ENCODE data around the gene TJP1.
"Not testable (repeated sequence)": the region's sequence is repeated elsewhere in the genome, so short reads cannot be mapped to it uniquely, and the experiment has no call there.

Gene TJP1

DNA sequence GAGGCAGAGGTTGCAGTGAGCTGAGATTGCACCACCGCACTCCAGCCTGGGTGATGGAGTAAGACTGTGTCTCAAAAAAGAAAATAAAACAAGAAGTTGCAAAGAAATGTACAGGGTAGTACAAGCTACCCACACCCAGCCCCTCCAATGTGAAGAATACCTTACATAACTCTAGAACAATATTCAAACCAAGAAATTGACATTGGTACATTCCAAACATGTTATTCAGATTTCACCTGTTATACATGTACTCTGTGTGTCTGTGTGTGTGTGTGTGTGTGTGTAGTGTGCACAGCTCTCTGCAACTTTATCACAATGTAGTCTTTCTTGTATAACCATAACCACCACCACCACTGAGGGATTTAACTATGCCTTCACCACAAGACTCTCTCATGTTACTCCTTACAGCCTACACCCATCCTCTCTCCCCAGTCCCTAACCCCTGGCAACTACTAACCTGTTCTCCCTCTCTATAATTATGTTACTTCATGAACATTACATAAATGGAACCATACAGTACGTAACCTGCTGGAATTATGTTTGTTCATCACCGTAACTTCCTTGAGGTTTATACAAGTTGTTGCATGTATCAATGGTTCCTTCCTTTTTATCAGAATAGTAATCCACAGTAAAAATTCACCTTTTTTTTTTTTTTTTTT, 16.2 kb upstream of the TJP1 start:
- DNase-seq (ENCODE audit: low read depth) = no peak

DNA sequence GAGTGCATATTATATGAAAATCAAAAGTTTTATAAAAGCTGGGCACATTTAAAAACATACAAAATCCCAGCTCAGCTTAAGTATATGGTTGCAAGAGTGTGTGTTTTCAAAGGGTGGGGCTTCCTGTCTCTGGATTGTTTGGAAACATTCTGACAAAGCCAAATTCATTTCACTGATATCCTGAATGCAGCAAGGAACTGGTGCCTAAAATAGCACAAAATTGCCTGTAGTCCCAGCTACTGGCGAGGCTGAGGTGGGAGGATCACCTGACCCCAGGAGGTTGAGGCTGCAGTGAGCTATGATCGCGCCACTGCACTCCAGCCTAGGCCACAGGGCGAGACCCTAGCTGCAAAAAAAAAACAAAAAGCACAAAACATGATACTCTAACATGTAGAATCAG, 13.0 kb upstream of the TJP1 start:
- no peak for DNase-seq (ENCODE audit: low read depth)

DNA sequence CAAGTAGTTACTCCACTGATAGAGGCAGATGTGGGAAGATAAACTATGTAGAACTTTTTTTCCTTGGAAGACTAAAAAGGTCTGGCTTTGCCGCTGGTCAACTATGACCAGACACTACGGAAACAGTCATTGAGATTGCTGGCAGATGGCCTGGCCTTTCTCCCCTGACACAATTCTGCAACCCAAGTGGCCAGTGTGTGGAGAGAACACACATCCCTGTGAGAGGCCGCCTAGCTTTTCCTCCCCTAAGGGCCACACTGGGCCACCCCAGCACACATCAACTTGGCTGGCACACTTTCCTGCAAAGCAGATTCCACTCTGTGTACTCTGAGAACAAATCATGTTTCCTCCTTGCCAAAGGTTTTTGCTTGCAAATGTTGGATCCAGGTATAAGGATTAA, 10.4 kb upstream of the TJP1 start:
- no peak for DNase-seq (ENCODE audit: low read depth)

DNA sequence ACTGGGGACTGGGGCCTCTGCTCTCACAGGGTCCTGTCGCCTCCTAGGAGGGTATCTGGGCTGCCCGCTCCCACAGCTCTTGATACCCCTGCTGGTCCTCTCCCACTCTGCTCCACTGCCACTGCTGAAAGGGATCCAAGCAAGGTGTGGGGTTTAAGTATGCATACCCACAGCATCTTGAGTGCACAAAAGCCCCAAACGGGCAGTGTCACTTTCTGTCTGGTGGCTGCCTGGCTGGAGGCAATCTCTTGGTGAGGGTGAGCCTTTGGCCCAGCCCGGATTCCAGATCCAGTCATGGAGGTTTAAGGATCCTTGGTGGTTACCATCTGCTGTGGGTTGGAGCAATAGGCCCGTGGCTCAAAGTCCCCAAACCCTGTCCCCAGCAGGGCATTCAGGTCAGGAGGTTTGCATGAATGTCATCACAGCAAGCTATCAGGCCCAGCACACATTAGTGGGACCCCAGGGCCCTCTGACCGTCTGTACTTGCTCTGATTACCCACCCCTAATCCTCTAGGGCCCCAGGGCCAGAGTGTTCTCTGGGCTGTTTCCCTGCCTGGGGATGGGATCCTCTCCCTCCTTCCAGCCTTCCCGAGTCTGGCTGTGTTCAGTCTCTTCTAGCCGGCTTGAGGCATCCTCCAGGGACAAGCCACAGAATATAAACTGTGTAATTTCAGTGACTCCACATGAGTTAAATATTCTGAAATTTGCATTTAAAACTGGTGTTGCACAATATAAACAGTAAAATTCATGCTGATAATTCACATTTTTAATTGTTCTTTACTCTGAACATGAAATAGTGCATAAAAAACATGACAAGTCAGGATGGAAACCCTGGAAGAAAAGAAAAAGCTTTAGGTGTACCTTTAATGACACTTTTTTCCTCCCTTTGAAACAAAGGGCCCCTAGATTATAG, 4.9 kb upstream of the TJP1 start:
- no peak for DNase-seq (ENCODE audit: low read depth)

DNA sequence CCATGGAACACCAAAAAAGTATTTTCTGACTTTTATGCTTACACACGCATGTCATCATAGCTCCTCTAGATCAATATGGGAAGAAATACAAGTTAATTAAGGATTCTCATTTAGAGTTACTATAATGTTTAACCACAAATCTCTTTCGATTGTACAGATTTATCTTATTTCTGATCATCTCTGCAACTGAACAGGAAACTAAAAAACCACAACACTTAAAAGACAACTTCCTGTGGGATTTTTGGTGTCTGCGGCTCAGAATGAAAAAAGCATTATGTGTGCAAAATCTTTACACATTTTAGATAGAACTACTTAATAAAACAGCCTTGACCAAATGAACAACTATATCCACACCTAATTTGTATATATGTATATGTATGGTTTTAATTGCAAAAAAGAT, 3.0 kb upstream of the TJP1 start:
- DNase-seq (ENCODE audit: low read depth) = no peak

DNA sequence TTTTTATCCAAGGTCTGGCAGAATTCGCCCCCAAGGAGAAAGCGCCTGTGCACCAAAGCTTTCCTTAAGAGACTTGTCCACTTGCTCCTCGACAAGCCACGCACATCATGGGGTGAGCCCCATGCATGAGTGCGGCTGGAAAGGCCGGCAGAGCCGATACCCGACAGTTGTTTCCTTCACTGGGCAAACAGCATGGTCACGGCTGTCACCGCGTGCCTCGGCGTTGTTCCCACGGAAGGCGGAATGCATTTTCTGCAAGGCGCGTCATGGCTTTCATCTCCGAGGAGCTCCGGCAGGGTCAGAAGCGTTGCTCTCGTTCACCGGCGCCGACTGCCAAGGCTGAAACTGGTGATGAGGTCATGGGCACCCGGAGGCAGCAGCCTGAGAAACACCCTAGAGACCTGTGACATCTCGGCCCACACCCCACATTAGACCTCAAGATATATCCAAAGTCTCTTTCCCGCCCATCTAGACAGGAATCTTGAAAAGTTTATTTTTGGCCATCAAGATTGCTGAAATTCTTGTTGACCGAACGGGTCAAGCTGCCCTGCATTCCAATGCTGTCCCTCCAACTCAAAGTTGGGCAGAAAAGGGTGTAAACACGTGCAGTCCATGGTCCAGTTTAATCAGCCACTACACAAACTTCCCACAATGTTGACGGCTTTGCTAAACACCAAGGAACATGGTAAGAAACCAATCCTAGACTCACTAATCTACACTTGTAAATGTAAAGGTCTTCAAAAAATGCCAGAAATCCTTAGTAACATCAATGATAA, 604 bp upstream of the TJP1 start:
- DNase-seq (ENCODE audit: low read depth) = no peak

DNA sequence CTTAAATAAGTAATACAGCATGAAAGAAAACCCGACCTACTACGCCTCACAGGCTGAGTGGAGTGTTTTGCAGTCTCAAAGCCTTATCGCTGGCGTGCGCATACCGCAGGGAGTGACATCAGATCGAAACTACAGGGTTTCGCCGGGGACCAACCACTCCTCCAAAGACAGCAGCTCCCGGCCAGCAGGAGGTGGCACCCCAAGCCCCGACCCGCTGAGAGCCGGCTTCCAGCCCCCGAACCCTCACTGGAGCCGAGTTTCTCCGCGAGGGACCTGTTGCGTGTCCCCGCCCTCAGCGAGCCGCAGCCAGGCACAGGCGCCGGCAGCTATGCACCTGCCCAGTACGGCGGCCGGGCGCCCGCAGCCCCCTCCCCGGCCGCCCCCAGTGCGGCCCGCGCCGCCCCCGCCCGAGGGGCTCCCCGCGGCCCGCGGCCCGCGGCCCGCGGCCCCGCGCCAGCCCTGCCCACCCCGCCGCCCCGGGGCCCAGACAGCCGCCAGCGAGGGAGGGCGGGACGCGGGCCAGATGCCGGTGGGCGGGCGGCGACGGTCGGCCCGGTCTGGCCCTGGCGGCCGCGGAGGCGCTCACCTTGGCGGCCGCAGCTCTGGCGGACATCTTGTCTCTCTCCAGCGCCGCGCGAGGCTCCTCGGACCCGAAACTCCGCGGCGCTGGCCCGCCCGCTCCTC, 710 bp downstream of the TJP1 start:
- no peak for DNase-seq (ENCODE audit: low read depth)

DNA sequence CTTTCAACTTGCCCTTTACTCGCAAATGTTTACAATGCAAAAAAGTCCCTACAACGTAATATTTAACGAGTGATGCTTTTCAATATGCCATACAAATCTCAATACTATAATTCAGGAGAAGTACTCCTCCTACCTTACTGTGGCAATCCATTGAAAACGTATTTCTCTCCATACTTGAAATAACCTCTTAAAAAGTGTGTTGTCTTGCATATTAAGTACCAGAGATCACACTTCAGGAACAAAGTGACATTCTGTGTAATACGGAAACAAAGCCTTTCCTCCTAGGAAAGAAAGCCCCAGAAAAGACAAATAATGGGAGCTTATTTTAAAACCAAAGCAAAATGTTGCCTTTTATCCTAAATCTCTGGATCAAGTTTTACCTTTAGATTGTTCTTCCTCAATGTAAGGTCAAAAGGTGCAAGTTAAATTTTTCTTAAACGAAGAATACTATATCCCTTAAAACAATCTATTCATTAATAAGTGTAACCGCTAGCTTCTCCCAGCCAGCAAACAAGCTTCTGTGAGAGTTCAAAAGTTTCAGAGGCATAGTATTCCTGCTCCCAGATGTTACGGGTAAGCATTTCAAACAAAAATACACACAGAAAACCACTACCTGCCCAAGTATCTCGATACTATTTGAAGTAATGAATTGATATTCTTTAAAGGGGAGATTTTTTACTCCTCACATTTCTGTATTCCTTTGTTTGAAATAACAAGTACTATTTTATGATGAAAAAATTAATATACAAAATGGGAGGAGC, 1.7 kb downstream of the TJP1 start:
- DNase-seq (ENCODE audit: low read depth) = no peak

DNA sequence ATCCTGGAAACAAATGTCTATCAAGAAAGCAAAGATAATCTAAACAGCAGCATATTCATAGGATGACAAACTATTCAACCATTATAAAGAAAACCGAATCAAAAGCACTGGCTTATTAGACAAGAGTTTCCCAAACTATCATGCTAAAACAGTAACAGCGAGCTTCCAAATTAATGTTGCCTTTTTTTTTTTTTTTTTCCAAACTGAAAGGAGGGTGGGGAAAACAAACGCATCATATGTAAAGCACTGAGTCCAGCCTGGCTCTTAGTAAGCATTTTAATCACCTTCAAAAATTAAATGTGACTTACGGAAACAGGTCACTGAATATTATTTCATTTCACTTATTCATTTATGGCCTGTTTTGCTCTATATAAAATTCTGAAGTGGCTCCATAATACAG, 2.3 kb downstream of the TJP1 start:
- DNase-seq (ENCODE audit: low read depth) = no peak

DNA sequence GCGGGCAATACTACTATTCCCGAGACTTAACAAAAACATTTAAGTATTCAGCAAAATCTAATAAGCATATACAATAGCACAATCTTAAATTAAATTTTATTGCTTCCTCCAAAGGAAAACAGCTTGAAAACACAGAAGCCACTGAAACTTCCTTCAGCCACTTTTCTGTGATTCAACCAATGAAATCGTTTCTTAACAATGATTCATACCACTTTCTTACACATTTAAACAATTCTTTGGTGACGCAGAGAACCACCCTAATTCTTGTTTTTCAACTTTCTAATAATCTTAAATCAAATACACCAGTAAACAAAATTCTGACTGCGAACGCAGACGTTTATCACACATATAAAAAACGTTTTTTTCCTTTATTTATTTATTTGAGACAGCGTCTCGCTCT, 4.1 kb downstream of the TJP1 start:
- no peak for DNase-seq (ENCODE audit: low read depth)

DNA sequence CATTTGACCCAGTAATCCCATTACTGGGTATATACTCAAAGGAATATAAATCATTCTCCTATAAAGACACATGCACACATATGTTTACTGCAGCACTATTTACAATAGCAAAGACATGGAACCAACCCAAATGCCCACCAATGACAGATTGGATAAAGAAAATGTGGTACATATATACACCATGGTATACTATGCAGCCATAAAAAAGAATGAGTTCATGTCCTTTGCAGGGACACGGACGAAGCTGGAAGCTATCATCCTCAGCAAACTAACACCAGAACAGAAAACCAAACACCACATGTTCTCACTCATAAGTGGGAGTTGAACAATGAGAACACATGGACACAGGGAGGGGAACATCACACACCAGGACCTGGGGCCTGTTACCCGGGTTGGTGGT, 4.8 kb downstream of the TJP1 start:
- DNase-seq (ENCODE audit: low read depth) = not testable (repeated sequence)

DNA sequence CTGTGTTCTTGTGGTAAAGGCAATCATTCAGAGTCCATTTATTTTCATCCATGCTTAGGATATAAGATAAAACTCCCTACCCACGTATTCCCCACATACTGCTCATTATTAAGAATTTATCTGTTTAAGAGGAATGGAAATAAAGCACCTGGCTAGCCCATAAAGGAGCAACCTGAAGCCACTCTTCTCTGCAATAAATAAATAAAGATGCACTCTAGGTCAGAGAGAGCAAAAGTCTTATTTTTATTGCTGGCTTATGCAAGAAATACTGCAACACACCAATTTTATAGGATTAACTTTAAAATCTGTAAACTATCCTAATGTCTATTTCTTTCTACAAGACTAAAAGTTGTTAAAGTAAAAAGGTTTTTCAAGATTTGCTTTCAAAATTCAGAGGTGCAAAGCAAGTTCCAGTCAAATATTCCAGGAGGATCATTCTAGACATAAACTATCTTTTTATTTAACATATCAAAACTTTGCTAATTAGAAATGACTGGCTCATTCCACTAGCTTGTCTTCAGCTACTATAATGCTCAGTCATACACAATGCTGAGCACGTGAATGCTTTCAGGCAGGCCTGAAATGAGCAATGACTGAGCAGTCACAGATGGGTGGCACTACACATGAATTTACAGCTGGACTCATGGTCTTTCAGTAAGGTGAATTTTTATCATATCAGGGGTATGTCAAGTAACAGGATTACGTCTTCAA, 7.1 kb downstream of the TJP1 start:
- DNase-seq (ENCODE audit: low read depth) = no peak

DNA sequence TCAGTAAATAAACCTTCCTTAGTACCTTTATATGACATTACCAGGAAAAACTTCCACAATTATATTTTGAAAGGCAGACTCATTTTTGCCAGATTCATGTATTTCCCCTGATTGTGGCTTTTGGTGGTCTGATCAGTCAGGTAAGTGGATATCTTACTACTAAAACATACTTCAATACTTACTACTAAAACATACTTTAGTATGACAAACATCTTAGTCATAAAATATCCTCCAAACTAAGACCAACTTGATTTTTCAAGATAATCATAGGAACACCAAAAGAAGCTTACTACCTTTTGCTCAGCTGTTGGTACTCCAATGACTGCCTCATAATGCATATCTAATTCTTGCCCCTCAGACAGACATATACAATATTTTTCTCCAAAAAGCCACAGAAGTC, 9.3 kb downstream of the TJP1 start:
- DNase-seq (ENCODE audit: low read depth) = no peak

DNA sequence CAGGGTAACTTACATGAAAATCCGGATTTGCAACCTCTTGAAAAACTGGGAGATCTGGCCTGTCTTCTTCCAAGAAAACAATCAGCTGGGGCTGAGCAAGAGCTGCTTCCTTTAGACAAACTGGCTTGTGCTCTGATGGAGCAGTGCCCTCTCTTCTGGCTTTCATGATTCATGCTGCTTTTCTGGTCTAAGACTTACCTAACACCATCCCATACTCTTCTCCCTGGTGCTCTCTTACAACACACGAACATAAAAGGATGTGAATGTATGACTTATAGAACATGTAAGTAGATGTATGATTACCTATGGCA, 9.9 kb downstream of the TJP1 start:
- DNase-seq (ENCODE audit: low read depth) = no peak

DNA sequence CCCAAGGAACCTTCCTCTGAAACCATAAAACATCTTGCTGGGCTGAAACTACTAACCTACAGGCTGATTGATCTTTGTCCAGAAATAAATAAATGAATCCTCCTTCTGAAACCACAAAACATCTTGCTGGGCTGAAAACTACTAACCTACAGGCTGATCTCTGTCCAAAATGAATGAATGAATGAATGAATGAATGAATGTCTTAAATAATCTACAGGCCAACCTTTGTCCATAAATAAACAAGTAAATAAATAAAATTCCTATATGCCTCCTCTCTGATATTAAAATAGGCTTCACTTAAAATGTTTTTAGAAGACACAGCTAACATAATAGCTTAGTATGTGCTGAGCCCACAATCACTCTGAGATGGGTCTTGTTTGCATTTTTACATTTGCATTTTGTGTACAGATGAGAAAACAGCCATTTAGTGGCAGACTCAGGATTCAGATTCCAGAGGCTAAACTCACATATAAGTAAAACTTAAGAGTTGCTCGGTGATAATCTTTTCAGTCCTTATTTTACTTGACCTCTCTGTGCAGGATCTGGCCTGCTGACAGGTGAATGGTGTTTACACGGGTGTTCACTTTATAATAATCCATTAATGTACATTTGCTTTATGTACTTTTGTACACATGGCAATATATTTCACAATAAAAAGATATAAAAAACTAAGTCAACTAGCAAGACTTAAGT, 10.4 kb downstream of the TJP1 start:
- no peak for DNase-seq (ENCODE audit: low read depth)

DNA sequence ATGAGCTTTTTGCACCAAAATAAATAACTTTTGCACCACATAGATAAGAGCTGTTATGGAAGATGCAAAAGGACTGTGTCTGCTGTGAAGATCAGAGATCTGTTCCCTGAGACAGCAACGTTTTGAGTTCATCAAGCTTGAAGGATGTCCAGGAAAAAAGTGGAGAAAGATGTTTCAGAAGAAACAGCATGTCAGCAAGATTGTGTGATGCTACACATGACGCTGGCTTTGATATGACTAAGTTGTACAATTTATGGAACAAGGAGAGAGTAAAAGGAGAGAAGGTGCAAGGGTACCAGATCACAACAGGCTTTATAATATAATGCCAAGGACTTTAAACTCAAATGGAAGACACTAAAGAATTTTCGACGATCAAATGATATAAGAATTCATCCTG, 16.6 kb downstream of the TJP1 start:
- no peak for DNase-seq (ENCODE audit: low read depth)

DNA sequence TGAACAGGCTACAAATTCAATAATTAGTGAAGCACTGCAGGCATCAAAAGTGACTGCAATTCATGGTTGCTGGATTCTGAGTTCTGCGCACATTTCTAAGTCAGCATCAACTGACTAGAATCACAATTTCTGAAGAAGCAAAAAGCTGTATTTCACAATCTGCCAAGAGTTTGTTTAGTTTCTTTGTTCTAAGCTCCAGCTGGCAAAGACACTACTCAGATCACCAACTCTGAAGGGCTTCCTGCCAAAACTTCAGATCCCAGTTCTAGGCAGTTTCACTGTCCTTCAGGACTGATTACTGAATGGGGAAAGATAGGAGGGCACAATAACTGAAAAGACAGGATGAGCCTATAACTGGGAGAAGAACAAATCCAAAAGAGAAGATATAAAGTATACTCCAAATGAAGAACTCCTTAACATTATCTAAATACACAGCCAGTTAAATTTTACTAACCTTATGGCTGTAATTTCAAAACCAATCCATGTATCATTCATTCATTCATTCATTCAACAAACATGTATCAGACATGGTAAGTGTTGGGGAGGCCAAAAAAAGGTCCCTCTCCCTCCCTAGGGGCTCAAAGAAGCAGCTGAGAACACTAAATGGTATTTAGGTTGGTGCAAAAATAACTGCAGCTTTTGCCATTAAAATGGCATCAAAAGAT, 17.1 kb downstream of the TJP1 start:
- no peak for DNase-seq (ENCODE audit: low read depth)

DNA sequence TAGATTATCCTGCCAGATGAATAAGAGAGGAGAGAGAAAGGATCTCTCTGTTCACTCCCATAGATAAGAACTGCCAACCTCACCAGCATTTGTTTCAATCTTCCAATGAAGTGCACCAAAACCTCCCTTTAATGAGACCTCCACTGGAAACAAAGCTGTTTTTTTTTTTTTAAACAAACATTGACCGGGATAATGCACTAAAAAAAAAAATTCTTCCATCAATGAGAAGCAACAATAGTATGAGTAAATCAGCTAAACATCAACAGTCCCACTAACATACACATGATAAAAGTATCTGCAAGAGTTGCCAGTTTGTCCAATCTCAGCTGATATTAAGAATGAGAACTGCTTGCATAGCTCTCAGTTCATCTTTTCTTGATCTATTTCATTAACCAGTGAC, 19.9 kb downstream of the TJP1 start:
- DNase-seq (ENCODE audit: low read depth) = no peak

DNA sequence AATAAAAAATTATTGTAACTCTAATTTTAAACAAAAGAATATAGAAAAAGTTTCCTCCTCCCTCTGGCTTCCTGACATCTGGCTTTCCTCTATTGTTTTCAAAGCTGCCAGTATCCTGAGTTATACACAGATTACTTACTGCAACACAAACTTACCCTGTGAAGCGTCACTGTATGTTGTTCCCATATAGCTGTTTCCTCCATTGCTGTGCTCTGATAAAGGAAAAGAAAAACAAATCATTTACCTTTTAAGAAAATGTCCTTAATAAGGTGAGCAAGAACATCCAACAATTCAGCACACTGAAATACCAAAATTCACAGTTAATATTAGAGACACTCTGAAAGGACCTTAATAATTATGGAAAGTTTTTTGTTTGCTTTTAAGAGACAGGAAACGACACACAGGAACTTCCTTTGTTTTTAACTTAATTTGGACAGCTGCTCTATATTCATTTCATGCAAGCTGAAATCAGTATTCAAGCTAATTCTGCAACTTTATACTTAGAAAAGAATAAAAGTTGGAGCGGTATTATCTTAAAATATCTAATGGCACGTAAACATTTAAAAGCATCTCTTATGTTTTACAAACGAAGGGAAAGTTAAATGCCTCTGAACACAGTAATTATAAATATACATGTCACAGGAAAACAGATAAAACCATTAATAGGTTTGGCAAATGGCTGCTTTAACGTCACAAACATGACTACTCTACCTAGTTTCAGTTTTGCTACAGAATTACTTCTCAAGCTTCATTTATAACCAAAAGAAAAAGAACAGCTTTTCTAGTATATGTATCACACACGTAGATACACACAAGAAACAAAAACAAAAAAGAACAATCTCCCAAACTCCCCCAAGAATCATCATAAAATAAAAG, 21.5 kb downstream of the TJP1 start:
- no peak for DNase-seq (ENCODE audit: low read depth)
